GM12891 (cell line): ENCODE data around the gene KIF21B.

Experiments
- DNase-seq: peaks from one replicate; pipeline ENCODE4 v3.0.0; 2011; ENCODE audit warnings: low spot score; ENCODE audit not compliant: insufficient read length
- FAIRE-seq: peaks from 2 replicates; lab custom pipeline; 2011; peaks lifted over from hg19 to GRCh38; lab: Jason Lieb, UNC
- PAX5 ChIP-seq: IDR thresholded peaks from 2 replicates; pipeline ENCODE4 v1.6.1; 2011; ENCODE audit warnings: low read length, moderate library complexity, mild to moderate bottlenecking; ENCODE audit not compliant: insufficient read depth, severe bottlenecking
- POLR2A ChIP-seq: IDR thresholded peaks from 2 replicates; pipeline ENCODE4 v1.6.1; 2011; ENCODE audit warnings: low read depth, low read length, control low read depth
- POLR2AphosphoS5 ChIP-seq: IDR thresholded peaks from 2 replicates; pipeline ENCODE4 v1.6.1; 2011; ENCODE audit warnings: low read depth, low read length, control low read depth
- POU2F2 ChIP-seq: IDR thresholded peaks from 2 replicates; pipeline ENCODE4 v1.6.1; 2011; ENCODE audit warnings: low read depth, mild to moderate bottlenecking, control low read depth, low read length, moderate library complexity
- SPI1 ChIP-seq: IDR thresholded peaks from 2 replicates; pipeline ENCODE4 v1.6.1; 2011; ENCODE audit warnings: low read depth, low read length, control low read depth
- TAF1 ChIP-seq: IDR thresholded peaks from 2 replicates; pipeline ENCODE4 v1.6.1; 2011; ENCODE audit warnings: low read depth, low read length, control low read depth

KIF21B gene

DNA sequence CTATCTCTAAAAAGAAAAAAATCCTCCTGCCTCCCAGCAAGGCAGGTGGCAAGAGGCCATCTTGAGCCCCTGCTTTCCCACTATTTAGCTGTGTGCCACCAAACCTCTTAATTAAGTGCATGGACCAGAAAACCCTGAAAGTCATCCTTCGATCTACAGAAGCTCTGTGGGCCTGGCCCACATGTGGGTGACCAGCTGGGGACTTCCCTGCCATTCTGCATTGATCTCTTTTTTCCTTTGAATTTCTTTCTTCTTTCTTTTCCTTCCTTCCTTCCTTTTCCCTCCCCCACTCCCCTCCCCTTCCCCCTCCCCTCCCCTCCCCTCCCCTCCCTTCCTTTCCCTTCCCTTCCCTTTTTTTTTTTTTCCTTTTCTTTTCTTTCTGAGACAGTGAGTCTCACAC is 38.0 kb downstream of the KIF21B start:
- FAIRE-seq (no peak), DNase-seq (no peak)
- TF ChIP-seq SPI1 = no peak
- no peak for TF ChIP-seq POU2F2
- TF ChIP-seq PAX5 = no peak
- TF ChIP-seq POLR2AphosphoS5 = no peak
- TF ChIP-seq POLR2A = no peak
- TF ChIP-seq TAF1 = no peak

DNA sequence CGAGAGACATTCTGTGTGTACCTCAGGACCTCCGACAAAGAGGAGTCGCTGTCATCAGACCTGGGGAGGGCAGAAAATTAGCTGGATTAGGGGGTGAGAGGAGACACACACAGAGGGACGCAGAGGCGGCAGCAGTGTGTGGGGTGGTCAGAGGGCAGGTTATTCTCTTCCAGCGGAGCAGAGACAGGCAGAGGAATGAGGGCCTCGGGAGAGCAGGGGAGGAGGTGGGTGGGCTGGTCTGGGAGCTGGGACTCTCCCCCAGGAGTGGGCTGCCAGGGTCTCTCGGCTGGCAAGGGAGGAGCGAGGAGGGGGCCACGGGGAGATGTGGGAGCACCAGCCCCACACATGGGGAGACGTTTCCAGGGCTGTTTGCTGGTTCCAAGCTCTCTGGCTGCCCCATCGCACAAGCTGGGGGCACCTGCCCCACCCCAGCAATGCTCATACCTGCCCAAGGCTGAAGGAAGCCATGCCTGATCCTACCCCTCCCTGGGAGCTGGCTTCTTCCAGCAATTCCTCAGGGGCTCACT is 40.4 kb downstream of the KIF21B start:
- no peak for DNase-seq

GRCh38 chr1:200982071-200982945 is 41.2 kb downstream of the KIF21B start:
- TF ChIP-seq POLR2A (no peak), POU2F2 (no peak), POLR2AphosphoS5 (no peak), SPI1 (no peak), TAF1 (no peak), PAX5 (no peak)
- no peak for FAIRE-seq
- DNase-seq = no peak

More for the DNA sequence above, 40.4 kb downstream of the KIF21B start:
- no peak for TF ChIP-seq POU2F2
- TF ChIP-seq SPI1 = no peak
- no peak for TF ChIP-seq PAX5
- TF ChIP-seq POLR2A = no peak
- TF ChIP-seq TAF1 = no peak
- TF ChIP-seq POLR2AphosphoS5 = no peak
- no peak for FAIRE-seq

- TF ChIP-seq TAF1 = no peak
- no peak for TF ChIP-seq POLR2AphosphoS5
- TF ChIP-seq POLR2A = no peak
- no peak for TF ChIP-seq PAX5
- TF ChIP-seq POU2F2 = no peak
- no peak for TF ChIP-seq SPI1
- no peak for FAIRE-seq
- no peak for DNase-seq
Measured at GRCh38 chr1:200981278-200981677, 42.2 kb downstream of the KIF21B start.

DNA sequence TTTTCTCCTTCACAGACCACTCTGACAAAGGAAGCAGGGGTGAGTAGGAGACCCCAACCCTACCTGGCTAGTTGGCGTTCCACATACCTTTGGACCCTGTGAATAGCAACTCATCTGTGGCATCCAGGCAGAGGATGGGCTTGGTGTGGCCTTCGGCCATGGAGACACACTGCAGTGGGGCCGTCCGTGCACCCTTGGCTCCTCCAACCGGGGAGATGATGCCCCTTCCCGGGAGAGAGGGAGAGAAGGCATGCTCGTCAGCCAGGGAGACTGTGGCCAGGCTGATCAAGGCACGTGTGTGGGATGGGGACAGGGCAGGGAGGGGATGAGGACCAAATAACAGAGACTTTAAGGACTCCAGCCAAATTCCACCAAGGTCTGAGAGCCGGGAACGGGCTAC is 42.6 kb downstream of the KIF21B start:
- TF ChIP-seq POLR2AphosphoS5 = no peak
- no peak for TF ChIP-seq TAF1
- no peak for TF ChIP-seq POU2F2
- no peak for TF ChIP-seq PAX5
- no peak for TF ChIP-seq SPI1
- TF ChIP-seq POLR2A = no peak
- no peak for DNase-seq
- FAIRE-seq = no peak

DNA sequence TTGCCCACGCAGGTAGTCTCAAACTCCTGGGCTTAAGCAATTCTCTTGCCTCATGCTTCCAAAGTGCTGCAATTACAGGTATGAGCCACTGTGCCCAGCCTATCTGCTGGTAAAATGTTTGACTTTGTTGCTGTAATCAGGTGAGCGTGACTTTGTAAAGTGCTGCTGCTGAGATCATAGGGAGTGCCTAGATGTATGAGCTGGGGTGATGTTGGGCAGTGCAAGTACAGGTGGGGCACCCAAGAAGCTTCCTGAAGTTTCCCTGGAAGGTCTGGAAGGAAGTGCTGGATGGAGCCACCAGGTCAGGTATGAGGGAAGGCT is 43.1 kb downstream of the KIF21B start:
- TF ChIP-seq PAX5 = no peak
- no peak for TF ChIP-seq SPI1
- no peak for TF ChIP-seq POLR2AphosphoS5
- no peak for FAIRE-seq
- no peak for DNase-seq

GRCh38 chr1:200979574-200980451 is 43.7 kb downstream of the KIF21B start:
- FAIRE-seq (peak; percentile 33), DNase-seq (peak; percentile 81)
- TF ChIP-seq SPI1 (no peak), POLR2A (no peak)

GRCh38 chr1:200977071-200977754 is 46.3 kb downstream of the KIF21B start:
- no peak for DNase-seq
- TF ChIP-seq POU2F2 (no peak), POLR2A (no peak), POLR2AphosphoS5 (no peak), TAF1 (no peak), PAX5 (no peak), SPI1 (no peak)
- FAIRE-seq = no peak

DNA sequence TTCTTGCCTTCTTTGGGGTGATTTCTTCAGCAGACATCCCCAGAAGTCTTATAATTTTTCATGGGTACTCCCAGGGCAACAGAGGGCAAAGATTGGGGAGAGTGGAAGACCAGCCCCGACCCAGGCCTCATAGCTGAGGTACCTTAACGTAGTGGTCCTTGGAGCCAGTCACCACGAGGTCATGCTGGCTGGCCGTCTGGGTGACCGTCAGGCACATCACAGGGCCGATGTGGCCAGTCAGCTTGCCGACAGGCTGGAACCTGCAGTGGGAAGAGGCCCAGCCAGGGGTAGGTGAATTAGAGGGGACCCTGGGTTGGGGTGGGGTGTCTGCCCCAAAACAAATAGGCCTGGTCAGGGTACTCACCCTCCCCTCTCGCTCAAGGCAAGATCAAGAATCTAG is 46.9 kb downstream of the KIF21B start:
- no peak for FAIRE-seq
- no peak for DNase-seq
- TF ChIP-seq POU2F2 = no peak
- no peak for TF ChIP-seq POLR2AphosphoS5
- TF ChIP-seq PAX5 = no peak
- no peak for TF ChIP-seq TAF1
- no peak for TF ChIP-seq SPI1
- no peak for TF ChIP-seq POLR2A
